ENCODE measurements around the gene NPAS3.

DNA sequence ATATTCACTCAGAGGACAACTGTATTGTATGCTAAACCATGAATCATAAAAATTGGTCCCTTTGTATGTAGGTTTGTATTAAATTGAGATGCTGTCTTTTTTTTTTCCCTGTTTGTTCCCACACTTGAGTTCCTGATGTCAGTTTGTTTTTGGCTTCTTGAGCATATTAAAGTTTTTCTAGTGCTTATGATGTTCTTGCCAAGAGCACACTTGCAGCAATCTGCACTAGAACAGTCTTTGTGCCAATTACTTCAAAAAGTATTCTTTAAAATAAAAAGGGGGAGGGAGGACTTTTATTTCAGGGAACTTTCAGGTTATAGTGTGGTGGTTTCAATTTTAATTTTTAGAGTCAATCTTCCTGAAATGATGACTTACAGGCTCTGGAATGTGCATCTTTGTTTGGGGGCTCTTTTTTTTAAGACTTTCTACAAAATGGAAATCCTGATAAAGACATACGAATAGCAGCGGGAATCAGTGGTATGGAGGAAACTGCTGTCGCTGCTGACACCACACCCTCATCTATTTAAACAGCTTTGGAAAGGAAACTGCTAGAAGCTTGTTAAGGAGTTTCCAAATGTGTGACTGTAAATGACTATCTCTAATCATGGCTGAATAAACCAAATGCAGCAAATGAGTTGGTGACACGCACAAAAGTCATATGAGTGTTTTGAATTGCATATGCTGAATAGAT is 823.6 kb downstream of the NPAS3 start:
- TF ChIP-seq POLR2A (IDR thresholded peaks at IDR 0.05): no peak
- no peak for TF ChIP-seq POLR2AphosphoS5 (IDR thresholded peaks at IDR 0.05)
- TF ChIP-seq CTCF (IDR thresholded peaks at IDR 0.05): no peak

Data from breast epithelium (tissue), 3 donors.